ENCODE measurements around the gene LIPE. TPM values are rescaled to one million over a fixed set of nuclear protein-coding genes. Genes with fewer than 3 reads are reported as not detected.

LIPE gene
- total RNA-seq, 1 donor from 2014 or later = 55.8 TPM

GRCh38 chr19:42403586-42403985 is 23.6 kb downstream of the LIPE start:
- Histone ChIP-seq H3K27me3 (ENCODE audit: low read depth) (no peaks in the 10 kb centered on the region), H3K4me3 (no peak overlapping the region), H3K36me3 (peaks cover 34% of the 10 kb centered on the region), H3K4me1 (peaks cover 26% of the 10 kb centered on the region), H3K9me3 (replicated peaks) (no peaks in the 10 kb centered on the region), H3K27ac (replicated peaks) (no peak overlapping the region)
- intact Hi-C loops (cut with micrococcal nuclease) = no loop called here
- no peak for DNase-seq
- no peak for TF ChIP-seq CTCF (IDR thresholded peaks at IDR 0.05; ENCODE audit: borderline replicate concordance)

GRCh38 chr19:42402376-42403116 is 24.6 kb downstream of the LIPE start:
- Histone ChIP-seq H3K9me3 (replicated peaks) (no peaks in the 10 kb centered on the region), H3K36me3 (peaks cover 27% of the 10 kb centered on the region), H3K4me3 (peak overlapping the region; percentile 72), H3K27ac (replicated peaks) (peak overlapping the region; percentile 80), H3K27me3 (ENCODE audit: low read depth) (no peaks in the 10 kb centered on the region), H3K4me1 (peaks cover 32% of the 10 kb centered on the region)
- intact Hi-C loops (cut with micrococcal nuclease) = no loop called here
- no peak for TF ChIP-seq CTCF (IDR thresholded peaks at IDR 0.05; ENCODE audit: borderline replicate concordance)
- no peak for DNase-seq

GRCh38 chr19:42401365-42402303 is 25.6 kb downstream of the LIPE start:
- Histone ChIP-seq H3K4me1 (peaks cover 36% of the 10 kb centered on the region), H3K27ac (replicated peaks) (peak overlapping the region; percentile 80), H3K36me3 (peaks cover 18% of the 10 kb centered on the region), H3K27me3 (ENCODE audit: low read depth) (no peaks in the 10 kb centered on the region), H3K9me3 (replicated peaks) (no peaks in the 10 kb centered on the region), H3K4me3 (peak overlapping the region; percentile 72)
- intact Hi-C loops (cut with micrococcal nuclease) = no loop called here
- TF ChIP-seq CTCF (IDR thresholded peaks at IDR 0.05; ENCODE audit: borderline replicate concordance) = peak; percentile 84
- peak; percentile 81 for DNase-seq

GRCh38 chr19:42400404-42400803 is 26.8 kb downstream of the LIPE start:
- peaks cover 42% of the 10 kb centered on the region for H3K4me1 ChIP-seq
- intact Hi-C loops (cut with micrococcal nuclease) = no loop called here
- TF ChIP-seq CTCF (IDR thresholded peaks at IDR 0.05; ENCODE audit: borderline replicate concordance) = no peak
- no peak for DNase-seq
- H3K27ac ChIP-seq (replicated peaks) = no peak overlapping the region
- H3K36me3 ChIP-seq = peaks cover 11% of the 10 kb centered on the region
- H3K4me3 ChIP-seq = no peak overlapping the region
- no peaks in the 10 kb centered on the region for H3K9me3 ChIP-seq (replicated peaks)
- H3K27me3 ChIP-seq (ENCODE audit: low read depth) = no peaks in the 10 kb centered on the region

GRCh38 chr19:42397263-42398166 is 29.7 kb downstream of the LIPE start:
- H3K27ac ChIP-seq (replicated peaks) = peak overlapping the region; percentile 81
- no peaks in the 10 kb centered on the region for H3K27me3 ChIP-seq (ENCODE audit: low read depth)
- H3K36me3 ChIP-seq = no peaks in the 10 kb centered on the region
- no peak for DNase-seq
- TF ChIP-seq CTCF (IDR thresholded peaks at IDR 0.05; ENCODE audit: borderline replicate concordance) = no peak
- peaks cover 40% of the 10 kb centered on the region for H3K4me1 ChIP-seq
- H3K9me3 ChIP-seq (replicated peaks) = no peaks in the 10 kb centered on the region
- peak overlapping the region; percentile 76 for H3K4me3 ChIP-seq
- intact Hi-C loops (cut with micrococcal nuclease) = no loop called here

Measured in left ventricle myocardium inferior (tissue), 1 donor.